GM03348 (cell line): ENCODE measurements around the gene ANKRD34B.

ENCODE experiments used
- DNase-seq: peaks from one replicate; pipeline ENCODE4 v3.0.0; 2012; ENCODE audit warnings: low spot score

The ANKRD34B gene

DNA sequence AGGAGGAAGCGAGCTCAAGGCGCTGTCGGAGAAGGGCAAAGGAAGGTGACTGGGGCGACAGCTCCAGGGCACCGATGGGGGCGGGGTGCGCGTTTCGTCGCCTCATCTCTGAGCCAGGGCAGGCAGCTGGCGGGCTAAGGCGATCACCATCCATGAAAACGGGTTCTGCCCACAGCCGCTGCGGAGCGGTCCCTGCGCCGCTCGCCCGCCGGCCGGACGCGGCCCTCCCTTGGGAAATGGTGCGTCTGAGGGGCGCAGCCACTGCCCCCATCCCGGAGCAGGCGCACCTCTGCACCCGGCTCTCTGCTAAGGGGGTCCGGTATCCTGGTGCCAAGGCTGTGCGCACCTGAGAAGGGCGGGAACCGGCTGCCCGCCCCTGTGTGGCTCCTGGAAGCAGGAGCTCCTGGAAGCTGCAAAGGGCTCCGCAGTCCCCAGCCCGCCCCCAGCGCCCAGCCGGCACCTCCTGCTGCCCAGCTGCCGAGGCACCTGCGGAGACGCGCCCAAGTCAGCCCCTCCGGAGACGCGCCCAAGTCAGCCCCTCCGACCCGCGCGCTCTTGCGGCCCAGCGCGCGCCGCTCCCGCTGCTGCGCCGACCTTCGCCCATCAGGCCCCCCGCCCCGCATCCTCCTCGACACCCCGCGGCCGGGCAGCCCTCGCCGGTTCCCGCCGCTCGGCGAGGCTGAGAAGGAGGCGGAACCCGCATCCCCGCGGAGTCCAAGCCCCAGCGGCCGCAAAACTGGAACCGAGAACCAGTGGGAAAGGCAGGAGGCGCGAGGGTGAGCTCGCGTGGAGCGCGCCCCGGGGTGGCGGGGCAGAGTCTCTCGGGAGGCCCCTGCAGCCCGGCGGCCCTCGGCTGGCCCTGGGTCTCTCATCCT is 757 bp downstream of the ANKRD34B start:
- DNase-seq: peak; percentile 13

- no peak for DNase-seq
These were observed 1.8 kb downstream of the ANKRD34B start for GRCh38 chr5:80568251-80568650.

DNA sequence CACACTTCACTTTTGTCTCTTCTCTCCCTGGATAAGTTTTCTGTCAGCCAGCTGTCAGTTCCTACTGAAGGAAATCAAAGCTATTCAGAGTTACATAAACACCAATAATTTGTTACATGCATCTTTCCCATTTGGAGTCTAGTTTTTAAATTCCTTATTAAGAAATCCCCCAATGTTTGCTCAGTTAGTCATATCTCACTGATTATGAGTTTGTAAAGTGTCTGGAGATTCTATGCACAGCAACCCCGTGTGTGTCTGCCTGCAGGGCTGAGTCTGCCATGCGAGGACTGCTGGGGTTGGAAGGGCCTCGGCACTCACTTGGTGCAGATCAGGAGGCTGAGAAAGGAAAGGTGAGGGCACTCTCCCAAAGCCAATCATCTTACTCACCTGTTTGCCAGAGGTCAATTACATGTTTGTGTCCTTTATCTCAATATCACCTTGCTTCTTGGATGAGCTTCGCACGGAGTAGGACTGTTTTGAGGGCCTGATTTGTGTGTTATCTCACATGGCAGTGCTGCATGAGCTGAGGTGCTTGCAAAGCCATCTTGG is 3.3 kb downstream of the ANKRD34B start:
- no peak for DNase-seq

GRCh38 chr5:80565330-80565729 is 4.8 kb downstream of the ANKRD34B start:
- no peak for DNase-seq

- no peak for DNase-seq
These were observed 10.8 kb downstream of the ANKRD34B start for GRCh38 chr5:80559244-80559643.

- no peak for DNase-seq
These were observed 15.0 kb downstream of the ANKRD34B start for GRCh38 chr5:80555099-80555498.

GRCh38 chr5:80554646-80555045 is 15.4 kb downstream of the ANKRD34B start:
- no peak for DNase-seq

DNA sequence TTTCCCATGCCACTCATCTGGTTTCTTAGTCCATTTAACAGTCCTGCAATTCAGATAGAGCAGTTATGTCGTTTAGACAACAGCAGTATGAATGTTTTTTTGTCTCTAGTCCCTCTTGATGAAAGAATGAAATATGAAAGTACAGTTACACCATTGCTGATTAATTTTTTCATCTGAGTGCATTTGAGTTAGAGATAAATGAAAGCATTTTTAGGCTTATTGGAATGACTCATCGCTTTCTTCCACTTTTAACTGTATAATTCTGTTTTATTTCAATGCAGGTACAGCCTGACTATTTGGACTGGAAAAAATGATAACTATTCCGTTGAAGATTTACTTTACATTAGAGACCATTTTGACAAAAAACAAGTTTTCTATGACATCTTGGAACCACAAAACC is 28.7 kb downstream of the ANKRD34B start:
- no peak for DNase-seq

DNA sequence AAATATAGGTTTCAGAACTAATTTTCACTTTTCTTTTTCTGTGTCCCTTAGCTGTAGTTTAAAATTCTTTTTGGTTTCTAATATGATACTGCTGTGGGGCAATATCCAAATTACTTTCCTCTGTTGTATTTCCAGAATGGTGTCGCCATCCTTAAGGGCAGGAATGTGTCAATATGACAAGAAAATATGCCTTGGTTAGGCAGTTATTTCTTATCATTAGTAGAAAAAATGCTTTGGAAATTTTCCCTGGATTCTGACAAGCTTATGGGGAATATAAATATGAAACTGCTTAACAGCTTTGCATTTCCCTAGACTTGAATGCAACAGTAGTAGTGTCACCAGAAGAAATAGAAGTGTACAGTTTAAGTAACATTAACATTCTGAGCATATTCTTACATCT is 29.4 kb downstream of the ANKRD34B start:
- peak; percentile 6 for DNase-seq

DNA sequence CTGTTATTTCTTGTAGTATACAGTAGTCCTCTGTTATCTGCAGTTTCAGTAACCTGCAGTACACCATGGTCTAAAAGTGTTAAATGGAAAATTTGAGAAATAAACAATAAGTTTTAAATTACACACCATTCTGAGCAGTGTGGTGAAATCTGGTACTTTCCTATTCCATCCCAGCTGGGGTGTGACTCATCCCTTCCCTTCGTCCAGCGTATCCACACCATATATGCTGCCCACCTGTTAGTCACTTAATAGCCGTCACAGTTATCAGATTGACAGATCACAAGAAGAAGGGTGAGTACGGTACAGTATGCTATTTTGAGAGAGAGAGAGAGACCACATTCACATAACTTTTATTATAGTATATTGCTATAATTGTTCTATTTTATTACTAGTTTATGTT is 53.3 kb downstream of the ANKRD34B start:
- DNase-seq: peak; percentile 46

GRCh38 chr5:80509362-80509761 is 60.7 kb downstream of the ANKRD34B start:
- DNase-seq: no peak

GRCh38 chr5:80508844-80509243 is 61.2 kb downstream of the ANKRD34B start:
- DNase-seq: no peak

GRCh38 chr5:80507663-80508062 is 62.4 kb downstream of the ANKRD34B start:
- no peak for DNase-seq
